GM04503 (cell line): Measurements from ENCODE around the gene AFF3.
"Not testable (repeated sequence)": the region's sequence is repeated elsewhere in the genome, so short reads cannot be mapped to it uniquely, and the experiment has no call there.

Experiments used
- DNase-seq: peaks from one replicate; pipeline ENCODE4 v3.0.0-alpha.2; 2012; ENCODE audit warnings: low read depth

Gene AFF3

DNA sequence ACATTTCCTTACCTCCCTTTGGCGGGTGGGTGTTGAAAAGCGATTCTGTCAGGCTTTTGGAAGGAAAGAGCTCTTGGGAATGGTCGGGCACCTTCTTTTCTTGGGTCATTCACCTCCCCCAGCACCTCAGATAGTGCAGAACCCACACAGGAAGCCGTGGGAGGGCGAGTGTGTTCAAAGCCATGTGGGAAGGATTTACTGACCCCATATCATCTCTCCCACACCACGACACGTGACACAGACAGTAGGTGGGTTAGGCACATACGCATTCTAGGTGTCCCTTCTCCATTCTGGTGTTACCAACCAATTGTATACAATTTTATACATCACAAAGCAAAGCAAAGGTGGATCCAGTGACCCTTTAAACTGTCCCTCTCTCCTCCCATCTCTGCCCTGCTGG, 388.9 kb downstream of the AFF3 start:
- no peak for DNase-seq

DNA sequence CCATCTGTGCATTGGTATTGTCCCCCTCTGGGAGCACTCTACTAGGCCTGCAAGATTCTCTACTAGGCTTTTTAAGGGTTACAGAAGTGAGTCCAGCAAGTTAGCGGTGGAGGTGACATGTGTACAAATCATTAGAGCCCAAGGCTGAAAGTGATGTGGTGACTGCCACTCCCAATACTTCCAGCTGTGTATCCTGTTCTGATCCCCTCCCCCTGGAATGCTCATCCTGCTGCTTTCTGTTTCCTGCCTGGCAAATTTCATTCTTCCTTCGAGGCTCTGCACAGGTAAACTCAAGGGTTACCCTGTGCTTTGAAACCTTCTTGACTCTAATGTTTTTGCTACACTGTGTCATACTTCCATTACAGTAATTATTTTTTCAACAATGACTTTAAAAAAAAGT, 394.0 kb downstream of the AFF3 start:
- DNase-seq = no peak

DNA sequence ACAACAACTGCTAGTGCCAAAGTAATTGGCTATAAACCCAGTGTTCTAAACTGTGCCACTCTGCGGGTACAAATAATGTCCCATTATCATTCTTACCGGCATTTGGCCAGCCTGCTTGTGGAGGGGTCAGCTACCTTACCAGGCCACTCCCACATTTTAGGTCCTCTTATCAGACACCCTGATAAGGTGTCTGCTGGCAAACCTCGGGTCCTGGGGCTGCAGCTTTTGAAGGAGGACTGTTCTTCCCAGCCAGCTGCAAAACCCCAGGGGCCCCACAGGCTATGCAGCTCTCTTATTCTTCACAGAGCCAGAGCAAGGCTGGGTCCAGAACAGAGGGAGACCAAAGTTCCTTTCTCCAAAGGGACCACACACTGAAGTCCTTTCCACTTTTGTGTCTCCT, 394.5 kb downstream of the AFF3 start:
- no peak for DNase-seq

DNA sequence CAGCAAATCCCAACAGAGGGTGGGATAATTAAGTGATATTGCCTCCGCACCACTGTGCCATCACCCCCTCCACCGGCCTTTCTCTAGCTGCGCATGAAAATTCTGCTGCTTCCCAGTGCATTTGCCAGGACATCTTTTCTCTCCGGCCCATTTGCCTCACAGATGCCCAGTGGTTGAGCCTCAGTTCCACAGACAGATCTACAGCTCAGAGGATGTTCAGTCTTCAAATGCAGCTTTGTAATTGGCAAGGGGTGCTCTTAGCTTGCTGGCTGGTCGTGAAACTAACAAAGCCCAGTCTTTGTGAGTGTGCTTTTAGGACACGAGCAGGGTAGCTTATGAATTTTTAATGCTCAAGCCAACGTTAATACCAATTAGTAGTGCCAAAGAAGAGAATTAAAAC, 399.2 kb downstream of the AFF3 start:
- DNase-seq = no peak

DNA sequence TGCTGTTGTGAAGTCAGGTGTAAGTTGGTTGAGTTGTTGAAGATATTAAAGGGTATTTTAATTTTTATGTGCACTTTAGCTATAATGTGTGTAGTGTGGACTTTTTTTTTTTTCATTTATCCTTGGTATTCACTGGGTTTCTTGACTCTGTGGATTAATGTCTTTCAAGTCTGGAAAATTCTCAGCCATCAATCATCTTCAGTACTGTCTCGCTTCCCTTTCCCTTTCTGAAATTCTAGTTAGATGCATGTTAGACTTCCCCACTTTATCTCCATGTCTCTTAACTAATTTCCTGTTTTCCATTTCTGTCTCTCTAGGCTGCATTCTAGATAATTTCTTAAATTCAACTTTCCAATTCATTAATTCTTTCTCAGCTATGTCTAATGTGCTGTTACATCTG, 404.9 kb downstream of the AFF3 start:
- no peak for DNase-seq

DNA sequence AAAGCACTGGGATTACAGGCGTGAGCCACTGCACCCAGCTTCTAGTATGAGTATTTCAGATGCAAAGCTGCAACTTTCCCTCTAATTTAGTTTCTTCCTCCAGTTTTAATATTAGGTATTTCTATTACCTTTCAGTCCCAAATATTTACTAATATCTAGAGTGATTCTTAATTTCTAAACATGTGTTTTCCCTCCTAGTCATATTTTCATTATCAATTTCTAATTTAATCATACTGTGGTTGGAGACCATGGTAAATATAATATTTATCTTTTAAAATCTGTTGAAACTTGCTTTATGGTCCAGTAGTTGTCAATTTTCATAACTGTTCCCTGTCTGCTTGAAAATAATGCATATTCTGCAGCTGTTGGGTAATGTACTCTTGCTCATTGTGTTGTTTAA, 406.6 kb downstream of the AFF3 start:
- no peak for DNase-seq

DNA sequence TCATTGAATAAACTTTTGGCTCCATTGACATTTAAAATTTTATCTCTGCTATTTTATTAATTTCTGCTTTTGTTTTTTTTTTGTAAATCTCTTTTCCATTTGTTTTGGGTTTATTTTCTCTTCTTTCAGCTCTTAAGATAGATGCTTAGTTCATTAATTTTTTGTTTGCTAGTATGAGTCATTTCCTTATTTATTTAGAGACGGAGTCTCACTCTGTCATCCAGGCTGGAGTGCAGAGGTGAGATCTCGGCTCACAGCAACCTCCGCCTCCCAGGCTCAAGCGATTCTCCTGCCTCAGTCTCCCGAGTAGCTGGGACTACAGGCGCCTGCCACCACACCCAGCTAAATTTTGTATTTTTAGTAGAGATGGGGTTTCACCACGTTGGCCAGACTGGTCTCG, 407.1 kb downstream of the AFF3 start:
- DNase-seq = not testable (repeated sequence)

DNA sequence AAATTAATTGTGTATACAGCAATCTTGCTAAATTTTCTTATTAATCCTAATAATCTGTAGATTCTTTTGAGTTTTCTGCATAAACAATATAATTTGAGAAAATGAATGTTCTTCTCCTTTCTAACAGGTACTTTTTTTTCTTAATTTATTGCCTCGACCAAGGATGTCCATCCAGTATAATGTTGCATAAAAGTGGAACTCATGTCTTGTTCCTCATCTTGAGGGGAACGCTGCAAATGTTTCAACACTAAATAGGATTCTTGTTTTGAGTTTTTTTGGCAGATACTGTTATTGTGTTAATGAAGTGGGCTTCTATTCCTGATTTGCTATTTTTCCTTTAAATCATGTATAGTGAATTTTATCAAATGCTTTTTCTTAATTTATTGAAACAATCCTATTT, 408.2 kb downstream of the AFF3 start:
- no peak for DNase-seq

DNA sequence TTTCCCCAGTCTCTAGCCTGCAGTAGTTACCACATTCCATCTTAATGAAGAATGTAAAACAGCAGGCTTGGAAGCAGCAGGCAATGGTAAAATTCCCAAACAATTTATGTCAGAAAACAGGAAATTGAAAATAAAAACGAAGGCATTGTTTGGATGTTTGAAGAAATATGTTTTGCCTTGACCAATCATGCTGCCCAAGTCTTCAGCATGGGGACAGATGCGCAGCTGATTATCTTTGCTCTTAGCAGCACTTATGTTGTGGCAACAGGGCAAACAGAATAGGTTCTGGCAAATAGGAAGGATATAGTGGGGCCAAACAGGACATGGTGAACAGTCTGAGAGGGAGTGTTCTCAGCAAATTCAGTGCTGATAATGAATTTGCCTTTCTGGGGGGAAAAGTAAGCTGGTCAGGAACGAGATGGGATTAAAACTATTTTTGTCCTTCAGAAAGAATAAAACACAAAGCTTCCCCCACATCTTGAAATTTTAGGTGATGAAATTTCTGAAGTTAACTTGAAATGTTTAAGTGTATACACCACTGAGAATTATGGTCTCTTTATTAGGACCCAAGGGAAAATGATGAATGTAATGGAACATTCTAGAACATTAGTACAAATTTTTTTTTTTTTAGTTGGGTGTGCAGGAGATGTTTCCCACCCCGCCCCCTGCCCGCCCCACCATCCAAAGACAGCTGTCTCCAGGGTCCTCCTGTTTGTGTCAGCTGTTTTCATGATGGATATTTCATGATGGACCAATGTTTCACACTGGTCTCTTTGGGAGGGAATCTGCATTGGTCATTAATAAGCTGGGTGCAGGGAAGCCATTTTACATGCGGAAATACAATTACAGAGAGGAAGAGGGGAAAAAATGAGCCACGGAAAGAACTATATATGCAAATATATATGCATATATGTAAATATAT, 413.0 kb downstream of the AFF3 start:
- DNase-seq = peak; percentile 97

DNA sequence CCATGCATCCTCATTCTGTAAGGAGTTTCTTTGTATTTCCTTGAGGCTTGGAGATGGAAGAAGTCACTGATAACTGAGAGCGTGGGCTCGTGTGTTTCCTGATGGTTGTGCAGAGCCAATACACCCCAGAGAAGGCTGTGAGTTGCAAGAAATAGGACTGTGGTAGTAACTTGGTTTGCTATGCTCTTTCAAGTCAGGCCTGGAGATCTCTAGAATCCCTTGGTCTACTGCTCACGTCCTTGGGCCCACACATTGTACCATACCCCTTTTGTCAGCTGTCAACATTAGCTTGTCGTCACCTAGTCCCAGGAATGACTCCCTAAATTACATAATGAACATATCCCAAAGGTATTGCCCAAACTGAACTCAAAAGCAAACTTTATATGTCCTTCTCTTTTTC, 414.2 kb downstream of the AFF3 start:
- DNase-seq = no peak

DNA sequence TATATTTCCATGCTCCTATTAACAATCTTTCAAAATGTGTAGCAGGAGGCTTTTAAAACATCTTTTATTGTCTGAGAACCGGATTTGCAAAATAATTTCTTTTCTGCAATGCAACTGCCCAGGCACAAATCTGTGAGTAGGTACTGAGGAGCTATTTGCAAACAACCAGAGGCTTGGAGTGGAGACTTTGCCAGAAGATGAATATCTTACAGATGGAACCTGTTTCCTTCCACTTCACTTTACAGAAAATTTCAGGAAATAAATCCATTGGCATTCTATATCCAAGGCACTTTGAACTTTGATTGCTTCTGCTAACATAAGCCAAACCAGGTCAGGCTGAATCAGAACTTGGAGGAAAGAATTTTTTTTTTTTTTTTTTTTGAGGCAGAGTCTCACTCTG, 415.2 kb downstream of the AFF3 start:
- no peak for DNase-seq

DNA sequence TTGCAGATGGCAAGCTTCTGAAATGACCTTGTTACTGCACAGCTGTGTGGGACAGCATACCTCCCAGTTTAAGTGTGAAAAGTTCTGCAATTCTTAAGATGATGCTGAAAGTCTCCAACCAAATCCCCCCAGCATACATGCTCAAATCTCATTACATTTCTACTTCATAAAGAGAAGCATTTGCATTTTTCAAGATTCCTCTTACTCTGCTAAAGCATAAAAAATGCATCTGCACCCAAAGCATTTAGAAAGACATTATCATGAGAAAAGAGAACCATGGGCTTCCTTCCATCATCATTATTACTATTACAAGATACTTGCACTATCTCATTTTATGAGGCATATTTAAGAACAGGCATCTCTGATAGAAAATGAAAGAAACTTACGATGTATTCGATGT, 415.7 kb downstream of the AFF3 start:
- no peak for DNase-seq

DNA sequence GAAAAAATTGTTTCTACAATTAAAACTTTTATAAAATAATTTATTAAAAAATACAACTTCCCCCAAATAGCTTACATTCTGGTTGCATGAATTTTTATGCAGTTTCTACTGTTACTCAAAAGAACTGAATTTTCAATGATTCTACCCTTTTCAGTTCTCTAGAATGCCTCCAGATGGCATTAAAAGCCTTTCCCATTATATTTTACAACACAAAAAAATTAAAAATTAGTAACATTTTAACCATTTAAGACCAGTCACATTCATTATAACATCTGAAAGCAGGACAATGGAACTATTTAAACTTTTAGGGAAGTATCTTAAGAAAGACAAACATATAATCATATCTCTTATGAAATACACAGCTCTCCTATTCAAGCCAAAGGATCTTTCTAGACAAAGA, 416.6 kb downstream of the AFF3 start:
- DNase-seq = no peak

DNA sequence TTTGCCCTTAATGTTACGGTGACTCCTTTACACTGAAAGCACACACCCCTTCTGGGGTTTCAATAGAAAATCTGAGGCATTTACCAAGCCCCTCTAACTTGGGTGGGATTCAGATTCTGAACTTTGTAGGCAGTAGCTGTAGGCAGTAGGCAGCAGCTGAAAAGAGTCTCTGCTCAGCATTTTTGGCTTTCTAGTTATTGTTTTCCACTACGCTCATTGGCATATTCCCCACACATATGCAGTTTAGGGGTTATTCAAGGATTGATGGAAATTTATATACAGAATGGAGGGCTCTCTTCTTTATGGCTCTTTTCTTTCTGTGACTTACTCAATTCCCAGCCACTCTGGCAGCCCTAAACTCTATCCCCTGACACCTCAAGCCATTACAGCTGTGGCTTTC, 419.9 kb downstream of the AFF3 start:
- no peak for DNase-seq

DNA sequence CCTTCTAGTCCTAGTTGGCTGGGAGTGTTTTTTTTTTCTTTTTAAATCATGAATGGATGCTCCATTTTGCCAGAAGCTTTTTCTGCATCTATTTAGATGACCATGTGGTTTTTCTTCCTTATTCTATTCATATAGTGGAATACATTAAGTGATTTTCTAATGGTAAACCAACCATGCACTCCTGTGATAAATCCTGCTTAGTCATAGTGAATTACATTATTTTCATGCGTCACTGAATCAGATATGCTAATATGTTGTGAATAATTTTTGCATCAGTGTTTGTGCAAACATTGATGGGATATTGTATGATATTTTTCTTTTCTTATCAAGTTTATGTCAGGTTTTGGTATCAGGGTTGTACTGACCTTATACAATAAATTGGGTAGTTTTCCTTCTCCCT, 423.3 kb downstream of the AFF3 start:
- DNase-seq = no peak

DNA sequence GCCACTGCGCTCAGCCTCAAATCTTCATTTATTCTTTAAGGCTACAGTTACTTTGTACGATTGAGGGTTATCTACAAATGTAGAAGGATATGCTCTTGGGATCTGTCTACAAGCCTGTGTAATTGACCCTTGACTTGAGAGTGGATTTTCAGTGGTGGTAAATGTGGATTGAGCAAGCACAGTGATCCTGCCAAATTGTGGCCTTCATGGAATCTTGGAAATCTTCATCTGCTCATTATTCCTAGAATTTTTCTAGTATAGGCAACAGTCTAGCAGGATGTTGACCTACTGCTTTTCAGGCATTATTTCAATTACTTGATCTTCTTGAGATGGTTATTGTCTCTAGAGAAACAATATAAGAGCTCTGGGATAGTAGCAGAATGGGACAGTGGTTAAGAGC, 426.4 kb downstream of the AFF3 start:
- DNase-seq = no peak

DNA sequence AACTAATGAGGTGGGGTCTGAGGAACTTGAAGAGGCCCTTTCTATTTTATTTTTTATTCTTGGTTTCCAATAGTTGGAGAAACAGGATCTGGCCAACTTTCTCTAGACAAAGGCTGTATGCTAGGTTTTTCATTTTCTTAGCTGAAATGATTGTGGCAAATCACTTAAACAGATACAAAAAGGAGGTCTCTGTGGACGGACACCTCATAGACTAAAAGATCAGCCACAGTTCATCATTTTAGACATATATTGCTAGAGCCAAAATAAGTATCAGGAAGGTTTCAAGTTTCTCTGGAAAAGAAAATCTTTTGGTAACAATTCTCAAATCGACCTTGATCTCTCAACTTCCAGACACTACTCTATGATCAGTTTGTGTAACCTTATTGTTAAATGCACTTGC, 428.0 kb downstream of the AFF3 start:
- DNase-seq = no peak

DNA sequence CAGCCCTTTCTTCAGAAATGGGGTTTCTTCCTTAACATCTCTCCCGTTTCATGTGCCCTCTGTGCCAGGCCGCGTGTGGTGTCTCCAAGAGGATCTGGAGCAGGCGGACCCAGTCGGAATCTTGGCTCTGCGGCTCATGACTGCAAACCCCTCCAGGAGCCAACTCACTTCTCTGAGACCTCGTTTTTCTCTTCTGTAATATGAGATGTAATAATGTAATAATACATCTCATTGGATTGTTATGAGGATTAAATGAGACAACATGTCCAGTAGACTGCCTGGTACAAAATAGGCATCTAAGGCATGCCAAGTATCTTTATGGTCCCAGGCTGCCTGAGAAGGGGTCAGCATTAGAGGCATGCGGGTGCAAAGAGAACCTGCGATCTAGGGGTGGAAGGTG, 431.2 kb downstream of the AFF3 start:
- DNase-seq = no peak

DNA sequence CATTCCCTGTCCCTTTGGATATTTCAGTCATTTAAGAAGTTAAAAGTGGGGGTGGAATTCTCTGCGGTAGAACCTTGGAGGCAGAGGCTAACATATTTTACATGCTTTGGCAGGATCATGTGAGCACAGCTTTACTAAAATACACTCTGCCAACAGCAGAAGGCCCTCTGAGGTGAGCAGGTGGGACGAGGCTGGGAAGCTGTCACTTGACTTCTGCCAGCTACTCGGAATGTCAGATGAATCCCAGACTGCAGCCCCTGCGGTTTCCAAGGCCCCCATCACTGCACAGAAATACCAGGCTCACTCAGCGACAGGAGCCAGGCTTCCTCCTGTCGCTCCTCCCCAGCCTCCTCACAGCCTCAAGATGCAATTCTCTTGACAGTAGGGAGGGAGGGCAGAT, 431.7 kb downstream of the AFF3 start:
- DNase-seq = no peak

DNA sequence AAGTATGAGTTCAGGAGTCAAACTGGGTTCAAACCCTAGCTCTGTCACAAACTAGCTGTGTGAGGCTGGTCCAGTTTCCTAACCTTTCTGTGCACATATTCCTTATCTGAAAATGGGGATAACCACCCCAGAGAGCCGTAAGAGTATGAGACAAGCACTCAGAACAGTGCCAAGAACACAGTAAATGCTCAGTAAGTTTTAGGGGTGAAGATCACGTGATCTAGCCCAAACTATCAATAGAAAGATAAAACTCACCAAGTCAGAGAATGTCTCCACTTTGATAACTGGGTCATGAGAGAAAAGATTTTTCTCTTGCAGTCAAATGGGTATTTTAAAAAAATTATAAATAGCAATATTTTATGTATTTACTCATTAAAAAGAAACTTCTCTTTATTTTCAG, 433.2 kb downstream of the AFF3 start:
- no peak for DNase-seq

DNA sequence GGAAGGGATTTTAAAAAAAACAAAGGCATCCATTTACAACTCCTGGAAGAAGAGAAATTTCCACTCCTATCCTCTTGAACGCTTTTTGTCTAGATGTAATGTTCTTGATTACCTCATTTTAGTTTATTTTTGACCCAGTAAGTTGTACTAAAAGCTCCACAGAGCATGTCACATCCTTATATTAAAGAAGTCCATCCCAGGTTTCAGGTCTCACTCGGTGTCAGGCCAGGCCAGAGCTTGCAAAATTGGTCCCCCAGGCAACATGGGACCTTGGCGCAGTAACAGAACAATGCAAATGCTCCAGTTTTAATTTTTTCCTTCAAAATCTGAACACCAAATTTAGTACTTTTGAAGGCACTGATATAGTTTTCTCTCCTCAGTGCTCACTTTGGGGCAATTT, 434.2 kb downstream of the AFF3 start:
- DNase-seq = no peak

DNA sequence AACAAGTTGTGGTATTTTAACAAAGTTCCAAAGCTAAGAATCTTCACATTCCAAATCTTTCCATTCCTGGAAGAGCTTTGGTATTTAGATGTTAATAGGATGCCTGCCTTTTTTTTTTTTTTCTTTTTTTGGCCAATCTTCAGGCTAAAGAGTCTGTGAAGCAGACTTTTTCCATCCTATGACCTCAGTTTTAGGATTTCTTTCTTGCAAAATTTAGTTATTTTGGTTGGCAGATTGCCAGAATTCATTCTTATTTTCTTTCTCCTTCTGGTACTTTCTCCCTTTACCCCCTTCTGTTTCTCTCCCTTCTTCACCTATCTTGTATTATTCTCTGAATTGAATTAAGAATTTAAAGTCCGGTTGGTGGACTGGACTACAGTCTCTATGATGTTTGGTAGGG, 434.8 kb downstream of the AFF3 start:
- DNase-seq = peak; percentile 57

DNA sequence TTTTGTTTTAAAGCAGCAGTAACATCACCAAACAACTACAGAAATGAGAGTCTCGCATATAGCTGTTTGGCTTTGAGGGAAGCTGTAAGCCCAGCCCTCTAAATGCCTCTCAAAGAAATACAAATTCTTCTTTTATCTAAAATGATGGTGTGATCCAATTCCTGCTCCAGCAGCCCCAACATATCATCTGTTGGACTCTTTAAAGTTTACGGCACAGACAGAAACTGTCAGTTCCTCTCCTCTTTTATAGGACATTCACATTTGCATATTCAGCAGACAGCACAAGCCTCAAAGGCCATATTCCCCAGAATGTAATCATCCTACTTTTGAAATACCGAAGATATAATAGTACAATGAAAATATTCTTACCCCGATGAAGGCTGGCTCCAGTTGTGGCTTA, 435.7 kb downstream of the AFF3 start:
- no peak for DNase-seq

DNA sequence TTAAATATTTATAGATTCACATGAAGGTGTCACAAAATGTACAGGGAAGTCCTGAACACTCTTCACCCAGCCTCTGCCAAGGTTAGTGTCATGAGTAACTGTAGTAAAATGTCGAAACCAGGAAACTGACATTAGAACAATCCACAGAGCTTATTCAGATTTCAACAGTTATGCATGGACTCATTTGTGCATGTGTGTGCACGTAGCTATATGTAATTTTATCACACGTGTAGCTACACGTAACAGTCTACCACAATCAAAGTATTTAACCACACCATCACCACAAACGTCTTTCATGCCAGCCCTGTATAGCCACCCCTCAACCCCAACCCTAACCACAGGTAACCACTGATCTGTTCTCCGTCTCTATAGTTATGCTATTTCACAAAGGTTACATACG, 440.9 kb downstream of the AFF3 start:
- no peak for DNase-seq
